IMR-90 (cell line): ENCODE measurements around the gene MELTF. TPM values are rescaled to one million over a fixed set of nuclear protein-coding genes. Genes with fewer than 3 reads are reported as not detected.

Experiments
- ATAC-seq: fragments of 200-7000 bp; cut with Tn5 transposase; 2 replicates; pipeline ENCODE4 v1.9.1; 2020; ENCODE audit warnings: low read depth, mild to moderate bottlenecking, moderate library complexity
- BruUV-seq: library from RNA; stranded (reverse); fragments of 400-500 nt; replicated peaks from 2 replicates; lab custom pipeline; 2021; lab: Mats Ljungman, UMichigan
- CTCF ChIA-PET: fragments of 300-600 bp; formaldehyde crosslinking; extraction: SDS; loops from one replicate; lab custom pipeline; 2021; ENCODE audit warnings: antibody characterized with exemption; lab: Yijun Ruan, JAX
- POLR2A ChIA-PET: fragments of 300-600 bp; sonication (Branson Sonifier 250); formaldehyde crosslinking; loops from one replicate; lab custom pipeline; 2022; ENCODE audit warnings: antibody characterized with exemption; ENCODE audit not compliant: unreplicated experiment; lab: Charles Lee
- DNase-seq: peaks from one replicate; pipeline ENCODE4 v3.0.0; 2013
- H2AFZ ChIP-seq: replicated peaks from 2 replicates; pipeline ENCODE3; 2013; ENCODE audit warnings: low read length, mild to moderate bottlenecking; ENCODE audit not compliant: poor library complexity
- H2AK5ac ChIP-seq: 2 replicates; pipeline ENCODE4 v1.6.1; 2013; ENCODE audit warnings: low read depth, low read length, inconsistent platforms
- H2AK9ac ChIP-seq: replicated peaks from 2 replicates; pipeline ENCODE3; 2013; ENCODE audit warnings: mild to moderate bottlenecking, low read depth, low read length, moderate library complexity; ENCODE audit not compliant: poor library complexity
- H2BK120ac ChIP-seq: 2 replicates; pipeline ENCODE4 v1.6.1; 2013; ENCODE audit warnings: low read depth, low read length, inconsistent platforms
- H2BK15ac ChIP-seq: 3 replicates; pipeline ENCODE4 v1.6.1; 2013; ENCODE audit warnings: low read depth, low read length, inconsistent platforms
- H2BK20ac ChIP-seq: 2 replicates; pipeline ENCODE4 v1.6.1; 2013; ENCODE audit warnings: low read depth, mild to moderate bottlenecking, inconsistent platforms, low read length, moderate library complexity
- H2BK5ac ChIP-seq: 2 replicates; pipeline ENCODE4 v1.6.1; 2013; ENCODE audit warnings: mild to moderate bottlenecking, low read depth, low read length, inconsistent platforms; ENCODE audit not compliant: poor library complexity, severe bottlenecking
- H3K14ac ChIP-seq: replicated peaks from 2 replicates; pipeline ENCODE4 v1.6.1; 2013; ENCODE audit warnings: low read depth, low read length, inconsistent platforms
- H3K18ac ChIP-seq: 2 replicates; pipeline ENCODE4 v1.6.1; 2013; ENCODE audit warnings: low read depth, low read length, control low read depth
- H3K23ac ChIP-seq: 2 replicates; pipeline ENCODE4 v1.6.1; 2013; ENCODE audit warnings: low read depth, low read length, inconsistent platforms
- H3K27ac ChIP-seq: 2 replicates; pipeline ENCODE4 v1.5.1; 2013; ENCODE audit warnings: mild to moderate bottlenecking, control low read depth, low read length; ENCODE audit not compliant: insufficient read depth
- H3K27me3 ChIP-seq: 2 replicates; pipeline ENCODE4 v1.6.1; 2013; ENCODE audit warnings: low read length; ENCODE audit not compliant: control insufficient read depth, insufficient read depth
- H3K36me3 ChIP-seq: 2 replicates; pipeline ENCODE4 v1.6.1; 2013; ENCODE audit warnings: low read length, mixed read lengths; ENCODE audit not compliant: control insufficient read depth, insufficient read depth
- H3K4ac ChIP-seq: 2 replicates; pipeline ENCODE4 v1.6.1; 2013; ENCODE audit warnings: low read depth, low read length, inconsistent platforms
- H3K4me1 ChIP-seq: 2 replicates; pipeline ENCODE4 v1.6.1; 2013; ENCODE audit warnings: low read length, mixed read lengths; ENCODE audit not compliant: control insufficient read depth, insufficient read depth
- H3K4me2 ChIP-seq: 2 replicates; pipeline ENCODE4 v1.6.1; 2013; ENCODE audit warnings: low read depth, mild to moderate bottlenecking, control low read depth, low read length, moderate library complexity
- H3K4me3 ChIP-seq: 2 replicates; pipeline ENCODE4 v1.5.1; 2013; ENCODE audit warnings: low read depth, mild to moderate bottlenecking, control low read depth, low read length, moderate library complexity; ENCODE audit not compliant: insufficient read depth
- H3K56ac ChIP-seq: 2 replicates; pipeline ENCODE4 v1.6.1; 2013; ENCODE audit warnings: low read length, inconsistent platforms; ENCODE audit not compliant: insufficient read depth; ENCODE audit errors: extremely low read depth
- H3K79me1 ChIP-seq, 2 experiments: 2 replicates each; pipeline ENCODE4 v1.6.1; 2013; ENCODE audit warnings: low read length in 2 of 2, inconsistent platforms in 1 of 2, low read depth in 1 of 2
- H3K9ac ChIP-seq: 2 replicates; pipeline ENCODE4 v1.6.1; 2013; ENCODE audit warnings: low read depth, low read length, control low read depth
- H3K9me1 ChIP-seq: 2 replicates; pipeline ENCODE4 v1.6.1; 2013; ENCODE audit warnings: low read length, inconsistent platforms; ENCODE audit not compliant: insufficient read depth
- H3K9me3 ChIP-seq: 2 replicates; pipeline ENCODE4 v1.6.1; 2013; ENCODE audit warnings: low read length; ENCODE audit not compliant: control insufficient read depth, insufficient read depth
- H4K20me1 ChIP-seq: 2 replicates; pipeline ENCODE4 v1.6.1; 2013; ENCODE audit warnings: low read length, inconsistent platforms; ENCODE audit not compliant: insufficient read depth
- H4K5ac ChIP-seq: 2 replicates; pipeline ENCODE4 v1.6.1; 2013; ENCODE audit warnings: mild to moderate bottlenecking, low read depth, low read length, control low read depth
- H4K8ac ChIP-seq, 2 experiments: 2 replicates each; pipeline ENCODE4 v1.6.1; 2013; ENCODE audit warnings: low read depth in 2 of 2, low read length in 2 of 2, control low read depth in 1 of 2, inconsistent platforms in 1 of 2
- H4K91ac ChIP-seq: 2 replicates; pipeline ENCODE4 v1.6.1; 2013; ENCODE audit warnings: low read depth, low read length, inconsistent platforms; ENCODE audit not compliant: insufficient read depth
- BHLHE40 ChIP-seq: fragments of 150-350 bp; IDR thresholded peaks from 2 replicates; pipeline ENCODE4 v1.6.1; 2016; ENCODE audit warnings: mild to moderate bottlenecking, low read depth, low read length
- CEBPB ChIP-seq: IDR thresholded peaks from 2 replicates; pipeline ENCODE4 v1.6.1; 2012; ENCODE audit warnings: low read depth, low read length, improper control_type of control experiment
- CHD1 ChIP-seq: IDR thresholded peaks from 2 replicates; pipeline ENCODE4 v1.6.1; 2012; ENCODE audit warnings: low read depth, low read length, improper control_type of control experiment
- FOS ChIP-seq: fragments of 150-350 bp; IDR thresholded peaks from 2 replicates; pipeline ENCODE4 v1.6.1; 2016; ENCODE audit warnings: low read depth, low read length
- MAFK ChIP-seq: IDR thresholded peaks from 2 replicates; pipeline ENCODE4 v1.6.1; 2012; ENCODE audit warnings: low read depth, low read length, improper control_type of control experiment
- MAZ ChIP-seq: IDR thresholded peaks from 2 replicates; pipeline ENCODE4 v1.6.1; 2012; ENCODE audit warnings: low read depth, mild to moderate bottlenecking, low read length, improper control_type of control experiment, moderate library complexity, borderline replicate concordance
- MXI1 ChIP-seq: IDR thresholded peaks from 2 replicates; pipeline ENCODE4 v1.6.1; 2012; ENCODE audit warnings: low read depth, mild to moderate bottlenecking, low read length, moderate library complexity, borderline replicate concordance
- NFE2L2 ChIP-seq: fragments of 150-350 bp; IDR thresholded peaks from 2 replicates; pipeline ENCODE4 v1.6.1; 2016; ENCODE audit warnings: low read depth, mild to moderate bottlenecking, low read length
- POLR2A ChIP-seq: IDR thresholded peaks from 2 replicates; pipeline ENCODE4 v1.6.1; 2012; ENCODE audit warnings: mild to moderate bottlenecking, low read depth, low read length
- RAD21 ChIP-seq: IDR thresholded peaks from 2 replicates; pipeline ENCODE4 v1.6.1; 2012; ENCODE audit warnings: low read length, improper control_type of control experiment
- RCOR1 ChIP-seq: IDR thresholded peaks from 2 replicates; pipeline ENCODE4 v1.6.1; 2012; ENCODE audit warnings: mild to moderate bottlenecking, low read length, improper control_type of control experiment; ENCODE audit not compliant: insufficient replicate concordance
- RFX5 ChIP-seq: IDR thresholded peaks from 2 replicates; pipeline ENCODE4 v1.8.0; 2012; ENCODE audit warnings: low read depth, mild to moderate bottlenecking, low read length, moderate library complexity
- SMC3 ChIP-seq: fragments of 150-350 bp; IDR thresholded peaks from 2 replicates; pipeline ENCODE4 v1.6.1; 2016; ENCODE audit warnings: low read depth, mild to moderate bottlenecking, antibody characterized with exemption, low read length, moderate library complexity
- WGBS, 2 experiments: methylation state at CpG; one replicate each; pipeline versions ENCODE4 v1.1.5 to v1.1.7; 2013; ENCODE audit warnings: missing lambda C conversion rate in 2 of 2; ENCODE audit not compliant: insufficient read length in 1 of 2; ENCODE audit errors: extremely low coverage in 2 of 2; 5-methylcytosine and 5-hydroxymethylcytosine counted together
- dilution Hi-C: fragments of 300-500 bp; cut with HindIII; formaldehyde crosslinking; loops from one replicate; pipeline ENCODE4 v1.14.3; 2018; ENCODE audit warnings: low sequenced_read_pairs; ENCODE audit not compliant: unreplicated experiment
- in situ Hi-C: fragments of 300-500 bp; cut with MboI; formaldehyde crosslinking; loops from 3 replicates; pipeline ENCODE4 v1.14.3; 2019; ENCODE audit warnings: low sequenced_read_pairs, inconsistent platforms, mixed read lengths
- intact Hi-C: fragments of 100-400 bp; cut with micrococcal nuclease; formaldehyde crosslinking; loops from 2 replicates; pipeline ENCODE4 v1.10.0; 2022
- polyA plus RNA-seq, 3 experiments: library from polyadenylated mRNA; depleted of rRNA; stranded (reverse); fragments of >200 nt; gene quantifications; 2 replicates each; pipeline ENCODE4 v1.2.3, GENCODE V29; 2012; ENCODE audit warnings: low replicate concordance in 1 of 3
- total RNA-seq: library from RNA; depleted of rRNA; stranded (reverse); fragments of >200 nt; gene quantifications from 2 replicates; pipeline ENCODE4 v1.2.3, GENCODE V29; 2012
- TF ChIP-seq, protein P1 (sequence below): fragments of 150-350 bp; IDR thresholded peaks from 2 replicates; pipeline ENCODE4 v1.6.1; 2016; ENCODE audit warnings: low read depth, mild to moderate bottlenecking, low read length, moderate library complexity, borderline replicate concordance
- TF ChIP-seq, protein P2 (sequence below): conservative IDR thresholded peaks from 2 replicates; pipeline ENCODE4 v1.5.1; 2012; ENCODE audit warnings: mild to moderate bottlenecking, low read depth, low read length, improper control_type of control experiment
- TF ChIP-seq, protein P3 (sequence below): fragments of 150-350 bp; IDR thresholded peaks from 2 replicates; pipeline ENCODE4 v1.6.1; 2017; ENCODE audit warnings: mild to moderate bottlenecking, antibody characterized with exemption, low read length, low read depth

The MELTF gene
- total and polyA plus RNA-seq, 2 of the 4 experiments (the other 2 are of a cell fraction), result 0.18 to 0.50 TPM

DNA sequence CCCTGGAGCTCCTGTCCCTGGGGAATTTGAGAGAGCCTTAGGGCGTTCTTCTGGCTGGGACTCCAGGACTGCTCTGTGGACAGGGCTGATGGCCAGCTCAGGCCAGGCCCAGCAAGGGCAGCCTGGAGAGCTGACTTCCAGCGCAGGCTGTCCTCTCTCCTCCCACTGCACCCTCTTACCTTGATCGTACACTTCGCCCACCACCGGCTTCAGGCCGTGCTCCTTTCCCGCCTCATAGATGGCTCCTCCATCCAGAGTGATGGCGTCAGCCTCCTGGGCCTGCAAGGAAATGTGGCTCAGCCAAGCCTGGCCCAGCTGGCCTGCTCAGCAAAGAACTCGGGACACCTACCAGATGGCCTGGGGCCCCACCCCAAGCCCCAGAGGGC is 3.1 kb downstream of the MELTF start:
- WGBS, 2 experiments, result 97% methylated on average over 6 of the region's 9 CpGs; no CpG with 5 or more reads in 1 of the 2 experiments
- TF ChIP-seq RAD21 (no peak), NFE2L2 (no peak), POLR2A (no peak), RCOR1 (no peak), RFX5 (no peak), BHLHE40 (no peak), MXI1 (no peak), CHD1 (no peak), MAZ (no peak), SMC3 (no peak), FOS (no peak), CEBPB (no peak), MAFK (no peak)
- TF ChIP-seq, protein P1, sequence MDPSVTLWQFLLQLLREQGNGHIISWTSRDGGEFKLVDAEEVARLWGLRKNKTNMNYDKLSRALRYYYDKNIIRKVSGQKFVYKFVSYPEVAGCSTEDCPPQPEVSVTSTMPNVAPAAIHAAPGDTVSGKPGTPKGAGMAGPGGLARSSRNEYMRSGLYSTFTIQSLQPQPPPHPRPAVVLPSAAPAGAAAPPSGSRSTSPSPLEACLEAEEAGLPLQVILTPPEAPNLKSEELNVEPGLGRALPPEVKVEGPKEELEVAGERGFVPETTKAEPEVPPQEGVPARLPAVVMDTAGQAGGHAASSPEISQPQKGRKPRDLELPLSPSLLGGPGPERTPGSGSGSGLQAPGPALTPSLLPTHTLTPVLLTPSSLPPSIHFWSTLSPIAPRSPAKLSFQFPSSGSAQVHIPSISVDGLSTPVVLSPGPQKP, result no peak
- TF ChIP-seq, protein P2, sequence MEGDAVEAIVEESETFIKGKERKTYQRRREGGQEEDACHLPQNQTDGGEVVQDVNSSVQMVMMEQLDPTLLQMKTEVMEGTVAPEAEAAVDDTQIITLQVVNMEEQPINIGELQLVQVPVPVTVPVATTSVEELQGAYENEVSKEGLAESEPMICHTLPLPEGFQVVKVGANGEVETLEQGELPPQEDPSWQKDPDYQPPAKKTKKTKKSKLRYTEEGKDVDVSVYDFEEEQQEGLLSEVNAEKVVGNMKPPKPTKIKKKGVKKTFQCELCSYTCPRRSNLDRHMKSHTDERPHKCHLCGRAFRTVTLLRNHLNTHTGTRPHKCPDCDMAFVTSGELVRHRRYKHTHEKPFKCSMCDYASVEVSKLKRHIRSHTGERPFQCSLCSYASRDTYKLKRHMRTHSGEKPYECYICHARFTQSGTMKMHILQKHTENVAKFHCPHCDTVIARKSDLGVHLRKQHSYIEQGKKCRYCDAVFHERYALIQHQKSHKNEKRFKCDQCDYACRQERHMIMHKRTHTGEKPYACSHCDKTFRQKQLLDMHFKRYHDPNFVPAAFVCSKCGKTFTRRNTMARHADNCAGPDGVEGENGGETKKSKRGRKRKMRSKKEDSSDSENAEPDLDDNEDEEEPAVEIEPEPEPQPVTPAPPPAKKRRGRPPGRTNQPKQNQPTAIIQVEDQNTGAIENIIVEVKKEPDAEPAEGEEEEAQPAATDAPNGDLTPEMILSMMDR, result no peak
- TF ChIP-seq, protein P3, sequence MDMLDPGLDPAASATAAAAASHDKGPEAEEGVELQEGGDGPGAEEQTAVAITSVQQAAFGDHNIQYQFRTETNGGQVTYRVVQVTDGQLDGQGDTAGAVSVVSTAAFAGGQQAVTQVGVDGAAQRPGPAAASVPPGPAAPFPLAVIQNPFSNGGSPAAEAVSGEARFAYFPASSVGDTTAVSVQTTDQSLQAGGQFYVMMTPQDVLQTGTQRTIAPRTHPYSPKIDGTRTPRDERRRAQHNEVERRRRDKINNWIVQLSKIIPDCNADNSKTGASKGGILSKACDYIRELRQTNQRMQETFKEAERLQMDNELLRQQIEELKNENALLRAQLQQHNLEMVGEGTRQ, result no peak
- intact Hi-C loops, result no loop called here
- H2AFZ ChIP-seq, result no peak overlapping the region
- ATAC-seq, result no peak
- H4K8ac ChIP-seq, result no peak overlapping the region
- H3K14ac ChIP-seq, result no peak overlapping the region
- H4K20me1 ChIP-seq, result no peaks in the 10 kb centered on the region
- peaks cover 46% of the 10 kb centered on the region for H3K27me3 ChIP-seq
- peaks cover 8% of the 10 kb centered on the region for H3K9me1 ChIP-seq
- no peak overlapping the region for H4K5ac ChIP-seq
- no peak overlapping the region for H2BK120ac ChIP-seq
- H2BK5ac ChIP-seq, result no peak overlapping the region
- H2AK5ac ChIP-seq, result no peak overlapping the region
- no peak overlapping the region for H3K4me2 ChIP-seq
- CTCF ChIA-PET, result no interaction called here
- no peak overlapping the region for H2BK20ac ChIP-seq
- H2AK9ac ChIP-seq, result no peak overlapping the region
- no peak overlapping the region for H2BK15ac ChIP-seq
- no peak overlapping the region for H4K91ac ChIP-seq
- no peak overlapping the region for H3K4me3 ChIP-seq
- POLR2A ChIA-PET, result no interaction called here
- no TSS peak for BruUV-seq
- H3K79me1 ChIP-seq, result no peaks in the 10 kb centered on the region
- H3K27ac ChIP-seq, result no peak overlapping the region
- H3K18ac ChIP-seq, result no peak overlapping the region
- H3K23ac ChIP-seq, result no peak overlapping the region
- DNase-seq, result no peak
- peaks cover 3% of the 10 kb centered on the region for H3K4me1 ChIP-seq
- H3K9me3 ChIP-seq, result no peaks in the 10 kb centered on the region
- in situ Hi-C loops, result no loop called here
- H3K56ac ChIP-seq, result no peak overlapping the region
- no peak overlapping the region for H3K4ac ChIP-seq
- H3K9ac ChIP-seq, result no peak overlapping the region
- dilution Hi-C loops, result no loop called here
- no peaks in the 10 kb centered on the region for H3K36me3 ChIP-seq
